Uterus (tissue), 2 donors: ENCODE measurements around the gene FAM83D.

Source experiments
- POLR2A ChIP-seq, 2 donors: fragments of 450-650 bp; IDR thresholded peaks; one replicate each; pipeline ENCODE4 v1.6.1; 2016; ENCODE audit warnings: antibody characterized with exemption in 2 of 2, mild to moderate bottlenecking in 1 of 2, moderate library complexity in 1 of 2
- TF ChIP-seq, protein P1 (sequence below), 4 experiments: fragments of 200-600 bp in 2 of 4; fragments of 450-650 bp in 2 of 4; sonication (generic) in 2 of 4; IDR thresholded peaks; one replicate each; pipeline ENCODE4 v1.5.1; 2016 to 2019; ENCODE audit warnings: antibody characterized with exemption in 4 of 4, mild to moderate bottlenecking in 2 of 4, moderate library complexity in 1 of 4

DNA sequence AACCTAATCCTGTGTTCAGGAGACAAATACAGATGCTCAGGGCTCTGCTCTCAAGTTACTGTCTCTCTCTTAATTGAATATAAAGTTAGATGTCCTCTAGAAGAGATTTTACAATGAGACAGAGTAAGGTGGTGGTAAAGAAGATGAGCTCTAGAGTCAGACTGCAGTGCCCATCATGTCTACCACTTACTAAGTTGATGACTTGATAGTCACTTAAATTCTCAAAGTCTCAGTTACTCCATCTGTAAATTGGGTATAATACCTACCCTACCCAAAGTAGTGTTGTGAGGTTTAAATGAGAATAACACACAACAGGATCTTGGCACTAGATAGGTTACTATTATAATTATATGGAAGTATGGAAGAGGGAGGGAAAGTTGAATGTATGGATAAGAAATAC lies 37.5 kb downstream of the FAM83D start:
- TF ChIP-seq, protein P1, sequence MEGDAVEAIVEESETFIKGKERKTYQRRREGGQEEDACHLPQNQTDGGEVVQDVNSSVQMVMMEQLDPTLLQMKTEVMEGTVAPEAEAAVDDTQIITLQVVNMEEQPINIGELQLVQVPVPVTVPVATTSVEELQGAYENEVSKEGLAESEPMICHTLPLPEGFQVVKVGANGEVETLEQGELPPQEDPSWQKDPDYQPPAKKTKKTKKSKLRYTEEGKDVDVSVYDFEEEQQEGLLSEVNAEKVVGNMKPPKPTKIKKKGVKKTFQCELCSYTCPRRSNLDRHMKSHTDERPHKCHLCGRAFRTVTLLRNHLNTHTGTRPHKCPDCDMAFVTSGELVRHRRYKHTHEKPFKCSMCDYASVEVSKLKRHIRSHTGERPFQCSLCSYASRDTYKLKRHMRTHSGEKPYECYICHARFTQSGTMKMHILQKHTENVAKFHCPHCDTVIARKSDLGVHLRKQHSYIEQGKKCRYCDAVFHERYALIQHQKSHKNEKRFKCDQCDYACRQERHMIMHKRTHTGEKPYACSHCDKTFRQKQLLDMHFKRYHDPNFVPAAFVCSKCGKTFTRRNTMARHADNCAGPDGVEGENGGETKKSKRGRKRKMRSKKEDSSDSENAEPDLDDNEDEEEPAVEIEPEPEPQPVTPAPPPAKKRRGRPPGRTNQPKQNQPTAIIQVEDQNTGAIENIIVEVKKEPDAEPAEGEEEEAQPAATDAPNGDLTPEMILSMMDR (IDR thresholded peaks at IDR 0.05): no peak
- no peak for TF ChIP-seq POLR2A (IDR thresholded peaks at IDR 0.05)
